Immature natural killer cell (primary cell): ENCODE measurements around the gene LRRK1. TPM values are rescaled to one million over a fixed set of nuclear protein-coding genes. Genes with fewer than 3 reads are reported as not detected.

Experiments used
- DNase-seq, 3 donors: peaks; one replicate each; pipeline ENCODE4 v3.0.0; 2022; ENCODE audit warnings: mixed read lengths in 1 of 3
- H3K27ac Mint-ChIP-seq, 6 donors: one replicate each; pipeline ENCODE4 v1.8.0; 2020; ENCODE audit warnings: mixed read lengths in 6 of 6, mild to moderate bottlenecking in 5 of 6, inconsistent platforms in 4 of 6, moderate library complexity in 3 of 6
- H3K27me3 Mint-ChIP-seq, 3 donors: one replicate each; pipeline ENCODE4 v1.8.0; 2020 to 2021; ENCODE audit warnings: low read depth in 3 of 3, mild to moderate bottlenecking in 3 of 3, mixed read lengths in 3 of 3, moderate library complexity in 3 of 3, inconsistent platforms in 1 of 3
- H3K36me3 Mint-ChIP-seq, 3 donors: one replicate each; pipeline ENCODE4 v1.8.0; 2020; ENCODE audit warnings: mixed read lengths in 3 of 3, inconsistent platforms in 2 of 3, mild to moderate bottlenecking in 2 of 3
- H3K4me1 Mint-ChIP-seq, 2 donors: one replicate each; pipeline ENCODE4 v1.8.0; 2020; ENCODE audit warnings: inconsistent platforms in 2 of 2, mild to moderate bottlenecking in 2 of 2, mixed read lengths in 2 of 2, moderate library complexity in 1 of 2
- H3K4me3 Mint-ChIP-seq, 5 donors: one replicate each; pipeline ENCODE4 v1.8.0; 2020; ENCODE audit warnings: mild to moderate bottlenecking in 5 of 5, mixed read lengths in 5 of 5, inconsistent platforms in 3 of 5, moderate library complexity in 3 of 5
- H3K9me3 Mint-ChIP-seq, 6 donors: one replicate each; pipeline ENCODE4 v1.8.0; 2020; ENCODE audit warnings: mild to moderate bottlenecking in 6 of 6, mixed read lengths in 6 of 6, inconsistent platforms in 4 of 6, moderate library complexity in 3 of 6
- polyA plus RNA-seq, 3 donors: library from polyadenylated mRNA; unstranded; fragments of 300-500 nt; fragmentation: Illumina TruSeq; gene quantifications; one replicate each; pipeline ENCODE4 v1.2.3, GENCODE V29; 2021

The LRRK1 gene
- polyA plus RNA-seq, 3 donors from 2014 or later: 0.02 TPM; not detected in 2

DNA sequence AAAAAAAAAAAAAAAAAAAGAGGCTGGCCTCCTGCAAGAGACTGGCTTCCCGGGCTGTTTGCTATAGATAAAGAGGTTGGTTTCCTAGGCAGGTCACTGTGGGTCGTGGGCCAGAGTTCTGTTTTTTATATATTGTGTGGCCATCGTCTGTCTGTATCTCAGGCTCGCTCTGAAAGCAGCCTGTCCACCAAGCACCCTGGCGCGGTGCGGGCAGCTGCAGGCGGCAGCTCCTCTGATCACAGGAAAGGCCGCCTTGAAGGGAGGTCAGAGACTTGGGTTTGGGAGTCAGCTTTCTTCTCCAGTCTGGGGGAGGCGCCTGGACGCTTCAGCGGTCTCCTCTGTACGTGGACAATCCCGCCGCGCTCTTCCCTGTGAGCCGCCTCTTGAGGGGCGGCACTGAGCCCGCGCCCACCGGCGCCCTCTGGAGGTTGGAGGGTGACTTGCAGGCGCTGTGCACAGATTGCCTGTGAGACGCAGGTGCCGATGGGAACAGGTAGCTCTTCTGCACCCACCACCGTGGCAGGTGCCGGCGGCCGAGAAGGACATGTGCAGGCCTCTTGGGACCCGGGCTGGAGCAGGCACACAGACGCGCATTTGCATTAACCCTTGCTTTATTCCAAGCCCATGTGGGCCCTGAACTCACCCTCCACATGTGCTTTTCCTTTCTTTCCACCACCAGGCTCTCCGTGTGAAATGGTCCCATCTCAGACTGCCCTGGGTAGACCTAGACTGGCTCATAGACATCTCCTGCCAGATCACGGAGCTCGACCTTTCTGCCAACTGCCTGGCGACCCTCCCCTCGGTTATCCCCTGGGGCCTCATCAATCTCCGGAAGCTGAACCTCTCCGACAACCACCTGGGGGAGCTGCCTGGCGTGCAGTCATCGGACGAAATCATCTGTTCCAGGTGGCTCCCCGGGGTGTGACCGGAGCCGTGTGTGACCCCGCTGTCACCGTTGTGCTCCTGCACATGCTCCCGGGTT is 89.3 kb downstream of the LRRK1 start:
- Mint-ChIP-seq H3K27ac (peak overlapping the region in 2 of 6 donors; percentile 21 to 25), H3K27me3 (peaks cover 0 to 15% (median 6%) of the 10 kb centered on the region in 3 donors), H3K9me3 (no peaks in the 10 kb centered on the region), H3K4me1 (peaks cover 17 to 24% of the 10 kb centered on the region in 2 donors), H3K4me3 (peak overlapping the region; percentile 91 to 94 (median 93)), H3K36me3 (no peaks in the 10 kb centered on the region)
- DNase-seq: peak; percentile 73 to 79 (median 78)

- peaks cover 17 to 24% of the 10 kb centered on the region in 2 donors for H3K4me1 Mint-ChIP-seq
- no peaks in the 10 kb centered on the region for H3K36me3 Mint-ChIP-seq
- DNase-seq: no peak
- H3K4me3 Mint-ChIP-seq: peak overlapping the region in 3 of 5 donors; percentile 91 to 94 (median 92)
- peaks cover under 1 to 16% (median 6%) of the 10 kb centered on the region in 3 donors for H3K27me3 Mint-ChIP-seq
- no peaks in the 10 kb centered on the region for H3K9me3 Mint-ChIP-seq
- H3K27ac Mint-ChIP-seq: no peak overlapping the region
These were observed 90.0 kb downstream of the LRRK1 start for GRCh38 chr15:101009176-101009575.

DNA sequence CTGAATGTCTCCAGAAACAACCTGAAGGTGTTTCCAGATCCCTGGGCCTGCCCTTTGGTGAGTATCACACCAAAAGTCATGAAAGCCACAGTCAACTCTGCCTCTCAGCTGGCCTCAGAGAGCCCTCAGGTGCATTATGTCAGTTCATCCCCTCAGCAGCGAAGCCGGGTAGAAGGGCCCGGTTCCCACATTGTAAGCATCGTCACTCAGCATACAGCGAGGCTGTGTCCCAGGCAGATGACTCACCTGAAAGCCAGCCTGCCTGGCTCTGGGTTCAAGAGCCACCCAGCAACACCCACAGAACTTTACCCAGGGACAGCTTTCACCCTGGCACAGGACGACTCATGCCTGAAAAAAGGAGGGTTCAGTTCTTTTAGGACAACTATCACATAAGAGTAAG is 91.6 kb downstream of the LRRK1 start:
- Mint-ChIP-seq H3K36me3 (no peaks in the 10 kb centered on the region), H3K27ac (no peak overlapping the region), H3K27me3 (peaks cover 1 to 20% (median 4%) of the 10 kb centered on the region in 3 donors), H3K9me3 (no peaks in the 10 kb centered on the region), H3K4me3 (no peak overlapping the region), H3K4me1 (peaks cover 17 to 24% of the 10 kb centered on the region in 2 donors)
- DNase-seq: no peak

DNA sequence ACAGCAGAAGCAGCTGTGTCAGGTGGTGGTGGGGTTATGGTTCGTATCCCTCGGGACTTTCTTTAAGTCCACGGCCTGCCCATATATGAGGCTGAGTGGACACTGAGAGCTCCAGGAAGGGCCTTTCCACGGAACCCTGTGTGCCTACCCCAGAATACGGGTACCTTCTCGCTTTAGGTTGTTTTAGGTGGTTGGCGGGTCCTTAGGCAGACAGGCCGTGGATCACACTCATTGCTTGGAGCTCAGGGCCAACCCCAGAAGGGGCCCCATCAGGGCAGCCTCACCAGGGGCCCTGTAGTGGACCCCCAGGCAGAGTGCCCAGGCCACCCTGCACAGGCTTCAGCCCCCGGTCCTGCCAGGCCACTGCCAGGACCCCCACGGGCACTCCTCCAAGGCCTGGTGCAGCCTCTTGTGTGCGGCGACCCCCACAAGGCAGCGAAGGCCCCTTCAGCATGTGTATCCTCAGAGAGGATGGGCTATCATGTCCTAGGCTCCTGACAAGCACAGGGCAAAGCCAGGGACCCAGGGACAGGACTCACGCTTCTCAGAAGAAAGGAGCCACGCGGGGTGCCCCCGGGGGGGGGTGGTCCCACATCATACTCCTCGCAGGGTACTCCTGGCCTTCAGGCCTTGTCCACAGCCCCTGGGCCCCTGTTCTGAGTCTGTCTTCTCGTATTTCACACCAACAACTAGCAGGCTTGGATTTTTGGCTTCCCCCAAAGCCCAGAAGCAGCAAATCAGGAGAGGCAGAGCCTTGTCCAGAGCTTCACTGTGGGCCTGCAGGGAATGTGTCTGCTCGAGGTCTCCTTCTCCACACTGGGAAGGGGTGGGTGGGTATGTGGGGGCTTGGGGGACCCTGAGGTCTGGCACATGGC is 93.4 kb downstream of the LRRK1 start:
- peaks cover 1 to 10% (median 4%) of the 10 kb centered on the region in 3 donors for H3K27me3 Mint-ChIP-seq
- H3K4me1 Mint-ChIP-seq: peaks cover 11 to 12% of the 10 kb centered on the region in 2 donors
- H3K27ac Mint-ChIP-seq: no peak overlapping the region
- no peak overlapping the region for H3K4me3 Mint-ChIP-seq
- H3K36me3 Mint-ChIP-seq: no peaks in the 10 kb centered on the region
- H3K9me3 Mint-ChIP-seq: no peaks in the 10 kb centered on the region
- DNase-seq: no peak

- Mint-ChIP-seq H3K27ac (no peak overlapping the region), H3K36me3 (no peaks in the 10 kb centered on the region), H3K9me3 (no peaks in the 10 kb centered on the region), H3K4me3 (no peak overlapping the region), H3K4me1 (peaks cover 6% of the 10 kb centered on the region in 2 donors), H3K27me3 (peaks cover 0 to 9% (median 1%) of the 10 kb centered on the region in 3 donors)
- DNase-seq: no peak
These were observed 94.0 kb downstream of the LRRK1 start for GRCh38 chr15:101013201-101013550.

DNA sequence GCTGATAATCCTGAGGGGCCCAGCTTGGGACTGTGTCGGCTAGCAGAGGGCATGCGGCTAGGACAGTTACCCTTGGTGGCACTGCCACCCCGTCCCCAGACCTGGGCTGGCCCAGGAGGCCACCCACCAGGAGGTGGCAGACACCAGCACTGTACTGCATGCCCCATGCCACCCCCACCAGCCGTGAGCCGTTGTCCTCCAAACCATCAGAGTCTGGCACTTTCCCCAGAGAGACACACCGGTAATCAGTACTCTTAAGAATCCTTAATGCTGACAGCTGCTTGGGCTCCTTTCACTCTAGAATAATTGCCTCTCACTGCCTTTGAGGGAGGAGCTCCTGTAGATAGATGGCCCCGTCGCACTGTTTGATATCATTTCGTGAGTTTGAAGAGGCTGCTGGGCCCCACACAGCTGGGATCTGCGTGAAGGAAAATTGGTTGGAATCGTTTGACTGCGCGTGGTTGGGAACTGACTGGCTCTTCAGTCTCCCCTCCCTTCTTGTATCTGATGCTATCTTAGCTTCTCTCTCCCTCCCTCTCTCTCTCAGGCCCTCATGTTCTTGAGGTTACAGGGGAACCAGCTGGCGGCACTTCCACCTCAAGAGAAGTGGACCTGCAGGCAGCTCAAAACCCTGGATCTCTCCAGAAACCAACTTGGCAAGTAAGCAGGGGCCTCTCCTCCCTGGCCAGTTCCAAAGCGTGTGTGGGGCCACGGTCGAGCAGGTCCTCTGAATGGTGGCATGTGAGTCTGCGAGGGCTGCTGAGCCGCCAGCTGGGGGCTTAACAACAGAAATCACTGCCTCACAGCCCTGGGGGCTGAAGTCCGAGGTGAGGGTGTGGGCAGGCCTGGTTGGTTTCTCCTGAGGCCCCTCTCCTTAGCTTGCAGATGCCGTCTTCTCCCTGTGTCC is 94.9 kb downstream of the LRRK1 start:
- no peaks in the 10 kb centered on the region for H3K9me3 Mint-ChIP-seq
- H3K27ac Mint-ChIP-seq: no peak overlapping the region
- H3K36me3 Mint-ChIP-seq: no peaks in the 10 kb centered on the region
- H3K4me1 Mint-ChIP-seq: no peaks in the 10 kb centered on the region
- no peak for DNase-seq
- peaks cover 0 to 5% (median 1%) of the 10 kb centered on the region in 3 donors for H3K27me3 Mint-ChIP-seq
- no peak overlapping the region for H3K4me3 Mint-ChIP-seq

GRCh38 chr15:101014921-101015841 is 96.0 kb downstream of the LRRK1 start:
- H3K27ac Mint-ChIP-seq: no peak overlapping the region
- peaks cover 0 to 5% (median 1%) of the 10 kb centered on the region in 3 donors for H3K27me3 Mint-ChIP-seq
- no peak overlapping the region for H3K4me3 Mint-ChIP-seq

DNA sequence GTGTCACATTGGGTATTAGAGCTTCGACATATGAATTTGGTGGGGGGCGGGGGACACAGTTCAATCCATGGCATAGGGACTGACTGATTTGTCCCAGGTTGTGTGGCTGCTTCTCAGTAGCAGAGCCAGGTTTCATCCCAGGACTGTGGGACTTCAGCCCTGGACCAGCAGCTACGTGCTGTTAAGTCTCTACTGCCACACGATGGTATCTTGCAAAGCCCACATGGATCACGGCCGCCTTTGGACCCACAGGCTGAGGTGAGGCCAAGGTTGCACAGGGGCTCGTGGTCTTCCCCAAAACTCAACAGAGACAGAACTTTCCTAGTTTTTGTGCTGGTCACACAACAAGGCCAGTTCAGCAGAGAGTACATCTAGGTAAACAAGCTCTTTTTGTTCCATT is 97.4 kb downstream of the LRRK1 start:
- no peaks in the 10 kb centered on the region for H3K4me1 Mint-ChIP-seq
- H3K4me3 Mint-ChIP-seq: no peak overlapping the region
- H3K9me3 Mint-ChIP-seq: no peaks in the 10 kb centered on the region
- no peak overlapping the region for H3K27ac Mint-ChIP-seq
- DNase-seq: no peak
- H3K27me3 Mint-ChIP-seq: peaks cover 1 to 5% (median 4%) of the 10 kb centered on the region in 3 donors
- H3K36me3 Mint-ChIP-seq: no peaks in the 10 kb centered on the region

More at GRCh38 chr15:101014921-101015841, 96.0 kb downstream of the LRRK1 start:
- Mint-ChIP-seq H3K9me3 (no peaks in the 10 kb centered on the region), H3K36me3 (no peaks in the 10 kb centered on the region), H3K4me1 (no peaks in the 10 kb centered on the region)
- peak; percentile 30 to 40 (median 40) for DNase-seq

DNA sequence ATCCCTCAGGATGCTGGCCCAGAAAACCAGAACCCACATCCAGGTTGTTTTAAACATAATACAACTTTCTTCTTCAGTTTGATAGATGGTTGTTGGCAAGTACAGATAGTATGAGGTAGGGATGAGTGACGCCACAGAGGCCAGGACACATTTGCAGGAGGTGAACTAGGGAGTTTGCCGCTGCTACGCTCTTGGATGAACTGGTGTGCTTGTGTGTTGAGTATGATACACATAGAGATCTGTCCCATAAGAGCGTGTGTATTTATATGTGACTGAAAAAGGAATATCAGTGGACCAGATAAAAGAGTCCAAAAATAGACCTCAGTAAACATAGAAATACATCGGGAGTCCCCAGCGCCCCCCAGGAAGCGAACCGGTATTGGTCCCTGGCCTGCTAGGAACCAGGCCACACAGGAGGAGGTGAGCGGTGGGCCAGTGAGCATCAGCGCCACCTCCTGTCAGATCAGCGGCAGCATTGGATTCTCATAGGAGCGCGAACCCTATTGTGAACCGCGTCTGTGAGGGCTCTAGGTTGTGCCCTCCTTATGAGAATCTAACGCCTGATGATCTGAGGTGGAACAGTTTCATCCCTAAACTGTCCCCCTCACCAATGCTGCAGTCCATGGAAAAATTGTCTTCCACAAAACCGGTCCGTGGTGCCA is 98.1 kb downstream of the LRRK1 start:
- Mint-ChIP-seq H3K9me3 (no peaks in the 10 kb centered on the region), H3K27me3 (peaks cover 1 to 5% (median 4%) of the 10 kb centered on the region in 3 donors), H3K4me3 (no peak overlapping the region), H3K36me3 (no peaks in the 10 kb centered on the region), H3K27ac (no peak overlapping the region), H3K4me1 (no peaks in the 10 kb centered on the region)
- no peak for DNase-seq

DNA sequence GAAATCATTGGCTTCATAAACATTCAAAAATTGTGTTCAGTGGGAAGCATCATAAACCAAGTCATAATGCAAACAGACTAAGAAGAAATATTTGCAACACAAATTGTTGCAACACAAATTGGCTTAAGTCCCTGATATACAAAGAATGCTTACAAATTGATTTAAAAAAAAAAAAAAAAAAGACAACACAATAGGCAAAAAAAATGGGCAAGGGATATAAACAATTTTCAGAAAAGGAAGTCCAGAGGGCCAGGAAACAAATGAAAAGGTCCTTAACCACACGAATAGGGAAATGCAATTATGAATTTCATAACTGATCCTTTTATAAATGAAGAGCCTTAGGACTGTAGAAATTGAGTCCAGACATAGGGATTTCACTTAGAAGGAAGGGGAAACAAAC is 98.9 kb downstream of the LRRK1 start:
- Mint-ChIP-seq H3K27me3 (peaks cover 1 to 5% (median 4%) of the 10 kb centered on the region in 3 donors), H3K36me3 (no peaks in the 10 kb centered on the region), H3K27ac (no peak overlapping the region), H3K4me1 (no peaks in the 10 kb centered on the region), H3K9me3 (no peaks in the 10 kb centered on the region), H3K4me3 (no peak overlapping the region)
- no peak for DNase-seq

DNA sequence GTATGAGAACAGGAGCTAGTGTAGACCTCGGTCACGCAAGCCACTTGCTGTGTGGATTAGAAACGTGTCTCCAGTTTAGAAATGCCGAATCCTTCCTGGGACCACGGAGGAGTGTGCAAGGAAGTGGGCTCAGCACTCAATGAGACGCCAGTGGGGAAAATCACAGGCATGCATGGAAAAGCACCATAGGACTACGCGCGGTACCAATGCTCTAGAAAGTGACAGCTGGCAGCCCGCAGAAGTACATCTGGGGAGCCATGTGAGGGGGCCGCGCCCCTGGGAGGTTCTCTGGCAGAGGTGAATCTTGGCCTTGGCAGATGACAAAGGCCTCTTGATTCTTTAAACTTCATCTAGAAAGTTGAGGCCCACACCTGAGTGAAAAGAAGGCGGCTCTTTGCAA is 99.3 kb downstream of the LRRK1 start:
- Mint-ChIP-seq H3K4me3 (no peak overlapping the region), H3K27ac (no peak overlapping the region), H3K9me3 (no peaks in the 10 kb centered on the region), H3K4me1 (no peaks in the 10 kb centered on the region), H3K36me3 (no peaks in the 10 kb centered on the region), H3K27me3 (peaks cover 1 to 5% (median 4%) of the 10 kb centered on the region in 3 donors)
- no peak for DNase-seq

- Mint-ChIP-seq H3K36me3 (no peaks in the 10 kb centered on the region), H3K4me1 (no peaks in the 10 kb centered on the region), H3K4me3 (no peak overlapping the region), H3K27ac (no peak overlapping the region), H3K9me3 (no peaks in the 10 kb centered on the region), H3K27me3 (peaks cover under 1 to 4% (median 3%) of the 10 kb centered on the region in 3 donors)
- no peak for DNase-seq
These were observed 100.3 kb downstream of the LRRK1 start for GRCh38 chr15:101019366-101019896.
